Measurements from ENCODE around the gene MGAM2.

DNA sequence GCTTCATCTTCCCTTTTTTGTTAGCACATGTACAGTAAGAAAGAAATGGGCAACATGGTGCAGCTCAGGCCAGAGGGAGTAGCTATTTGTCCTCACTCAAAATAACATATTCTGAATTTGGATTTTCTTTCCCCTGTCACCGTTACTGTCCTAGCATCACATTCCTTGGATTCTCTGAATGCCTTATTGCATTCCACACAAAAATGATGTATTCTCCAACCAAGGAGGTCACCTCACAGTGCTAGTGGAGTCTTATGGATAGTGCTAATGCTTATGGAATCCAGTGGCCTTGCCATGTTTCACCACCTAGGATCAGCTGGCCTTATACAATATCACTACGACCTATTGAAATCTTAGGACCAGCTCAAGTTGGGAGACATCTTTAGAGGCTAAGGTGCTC, 139.2 kb downstream of the MGAM2 start:
- TF ChIP-seq CTCF (conservative IDR thresholded peaks at IDR 0.05; ENCODE audit: low read depth, low read length) (no peak), POLR2A (IDR thresholded peaks at IDR 0.05; ENCODE audit: low read depth, low read length) (no peak)

All from IMR-90 (cell line).